ENCODE data around the gene GRIK4. TPM values are rescaled to one million over a fixed set of nuclear protein-coding genes. Genes with fewer than 3 reads are reported as not detected.
A peak's percentile ranks its signal among the peaks of the same experiment; 100 is the strongest.

The GRIK4 gene
- total RNA-seq, 1 donor from 2014 or later, result 0.06 TPM

DNA sequence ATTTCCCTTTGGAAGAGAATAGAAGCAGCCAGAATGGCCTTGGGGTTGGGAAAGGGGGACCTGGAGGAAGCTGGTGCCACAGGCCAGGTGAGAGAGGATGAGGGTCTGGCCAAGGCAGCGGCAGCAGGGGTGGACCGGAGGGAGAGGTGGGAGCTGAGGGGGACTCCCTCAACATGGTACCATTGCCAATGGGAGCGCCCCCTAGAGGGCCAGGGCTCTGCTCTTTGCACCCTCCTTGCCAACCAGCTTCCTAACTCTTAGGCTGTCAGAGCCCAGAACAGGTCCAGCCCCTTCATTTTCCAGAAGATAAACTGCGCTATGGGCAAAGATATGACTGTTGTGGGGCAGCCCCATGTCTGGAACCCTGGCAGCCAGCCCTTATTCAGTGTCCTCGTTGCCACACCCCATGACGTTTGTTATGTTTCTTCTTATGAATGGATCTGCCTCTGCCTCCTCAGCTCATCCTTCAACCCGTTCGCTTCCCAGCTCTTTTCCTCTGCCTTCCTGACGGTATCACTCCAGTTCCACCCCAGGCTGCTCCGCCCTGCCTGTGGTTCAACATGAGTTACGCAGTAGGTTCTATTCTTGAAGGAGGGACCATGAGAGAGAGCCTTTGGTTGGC is 185.2 kb downstream of the GRIK4 start:
- peak; percentile 28 for TF ChIP-seq CTCF (conservative IDR thresholded peaks at IDR 0.05; ENCODE audit: low read depth, low read length)
- no peak for DNase-seq (ENCODE audit: low read depth)
- H3K4me3 ChIP-seq (ENCODE audit: low read depth, low read length), result no peak overlapping the region

GRCh38 chr11:120698918-120699317 is 187.4 kb downstream of the GRIK4 start:
- TF ChIP-seq CTCF (conservative IDR thresholded peaks at IDR 0.05; ENCODE audit: low read depth, low read length), result no peak
- H3K4me3 ChIP-seq (ENCODE audit: low read depth, low read length), result no peak overlapping the region
- DNase-seq (ENCODE audit: low read depth), result no peak

GRCh38 chr11:120702656-120703055 is 191.1 kb downstream of the GRIK4 start:
- H3K4me3 ChIP-seq (ENCODE audit: low read depth, low read length), result no peak overlapping the region
- no peak for TF ChIP-seq CTCF (conservative IDR thresholded peaks at IDR 0.05; ENCODE audit: low read depth, low read length)
- no peak for DNase-seq (ENCODE audit: low read depth)

DNA sequence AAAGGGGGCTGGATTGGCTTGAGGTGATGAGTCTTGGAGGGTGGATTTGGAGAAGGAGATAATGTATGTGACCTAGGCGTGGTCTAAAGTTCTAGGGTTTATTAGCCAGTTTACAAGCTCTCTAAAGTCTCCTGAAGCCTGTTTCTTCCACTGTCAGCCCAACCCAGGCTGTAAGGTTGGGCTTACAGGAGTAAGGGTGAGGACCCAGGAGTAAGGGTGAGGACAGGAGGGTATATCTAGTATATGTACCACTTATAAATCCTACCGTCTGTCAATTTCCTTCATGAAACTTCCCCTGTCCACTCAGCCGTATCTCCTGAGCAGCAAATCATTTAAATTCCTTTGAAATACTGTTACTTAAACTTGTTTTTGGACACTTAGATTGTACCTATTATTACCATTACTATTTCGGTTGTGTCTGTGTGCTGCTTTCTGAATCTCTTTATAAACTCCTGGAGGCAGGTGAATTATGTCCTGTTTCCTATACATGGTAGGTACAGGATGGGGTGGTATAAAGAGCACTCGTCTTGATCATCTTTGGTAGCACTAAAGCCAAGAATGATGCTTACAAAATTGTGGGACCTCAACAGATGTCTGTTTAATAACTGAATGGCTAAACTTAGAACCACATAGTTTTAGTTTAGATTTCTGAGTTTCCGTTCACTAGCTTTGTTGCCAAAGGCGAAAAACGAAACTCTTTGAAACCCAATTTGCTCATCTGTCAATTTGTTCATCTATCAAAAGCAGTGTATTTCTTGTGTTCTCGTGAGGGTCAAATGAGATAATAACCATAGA is 192.0 kb downstream of the GRIK4 start:
- no peak overlapping the region for H3K4me3 ChIP-seq (ENCODE audit: low read depth, low read length)
- TF ChIP-seq CTCF (conservative IDR thresholded peaks at IDR 0.05; ENCODE audit: low read depth, low read length), result no peak
- DNase-seq (ENCODE audit: low read depth), result no peak

DNA sequence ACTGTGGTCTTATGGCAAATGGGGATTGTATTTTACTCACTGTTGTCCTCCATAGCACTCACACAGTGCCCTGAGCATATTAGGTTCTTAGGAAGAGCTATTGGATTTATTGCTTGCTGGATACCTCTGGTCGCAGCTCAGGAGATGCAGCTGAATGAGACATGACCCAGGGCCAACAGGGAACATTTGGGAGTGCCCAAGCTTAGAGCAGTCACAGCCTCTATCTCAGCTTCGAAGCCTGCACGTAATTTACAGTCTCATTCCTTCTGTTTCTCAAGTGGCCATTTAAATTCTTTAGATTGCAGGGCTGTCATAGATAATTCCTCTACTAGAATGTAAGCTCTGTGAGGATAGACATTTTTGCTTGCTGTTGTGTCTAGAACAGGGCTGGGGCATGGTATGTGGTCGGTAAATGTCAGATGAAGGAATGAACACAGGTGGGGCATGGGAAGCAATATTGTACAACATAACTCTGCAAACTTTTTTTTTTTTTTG is 192.8 kb downstream of the GRIK4 start:
- TF ChIP-seq CTCF (conservative IDR thresholded peaks at IDR 0.05; ENCODE audit: low read depth, low read length), result no peak
- no peak overlapping the region for H3K4me3 ChIP-seq (ENCODE audit: low read depth, low read length)
- DNase-seq (ENCODE audit: low read depth), result no peak

DNA sequence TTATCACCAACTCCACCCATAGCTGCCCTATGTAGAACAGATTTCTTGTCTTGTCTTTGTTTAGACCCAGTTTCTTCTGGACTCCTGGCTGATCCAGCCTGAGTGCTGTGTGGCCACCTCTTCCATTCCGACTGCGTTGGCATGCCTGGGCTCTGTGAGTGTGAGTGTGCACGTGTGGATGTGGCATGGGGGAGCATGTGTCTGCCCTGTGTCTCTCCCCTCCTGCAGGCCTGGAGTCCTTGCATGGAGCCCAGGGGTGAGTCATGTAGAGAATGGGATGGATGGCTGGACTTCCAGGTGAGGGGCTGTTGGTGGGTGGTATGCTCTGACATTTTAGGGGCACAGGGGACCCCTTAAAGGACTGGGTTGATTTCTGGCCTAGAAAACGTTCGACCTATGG is 194.7 kb downstream of the GRIK4 start:
- TF ChIP-seq CTCF (conservative IDR thresholded peaks at IDR 0.05; ENCODE audit: low read depth, low read length), result no peak
- no peak overlapping the region for H3K4me3 ChIP-seq (ENCODE audit: low read depth, low read length)
- DNase-seq (ENCODE audit: low read depth), result no peak
